Chondrocyte (in vitro differentiated cells): ENCODE data around the gene ASTN2. TPM values are rescaled to one million over a fixed set of nuclear protein-coding genes. Genes with fewer than 3 reads are reported as not detected.

Experiments used
- DNase-seq: peaks from one replicate; pipeline ENCODE4 v3.0.0; 2021; ENCODE audit warnings: mixed read lengths, low spot score
- H3K27ac Mint-ChIP-seq: one replicate; pipeline ENCODE4 v1.8.0; 2021; ENCODE audit warnings: mild to moderate bottlenecking, moderate library complexity, mixed read lengths; ENCODE audit not compliant: unreplicated experiment
- H3K27me3 Mint-ChIP-seq: 2 replicates; pipeline ENCODE4 v1.8.0; 2021; ENCODE audit warnings: low read depth, mixed read lengths
- H3K36me3 Mint-ChIP-seq: 2 replicates; pipeline ENCODE4 v1.8.0; 2021; ENCODE audit warnings: low read depth, mixed read lengths
- H3K4me1 Mint-ChIP-seq: 2 replicates; pipeline ENCODE4 v1.8.0; 2021; ENCODE audit warnings: low read depth, mild to moderate bottlenecking, mixed read lengths
- H3K4me3 Mint-ChIP-seq: one replicate; pipeline ENCODE4 v1.8.0; 2021; ENCODE audit warnings: mild to moderate bottlenecking, moderate library complexity, mixed read lengths; ENCODE audit not compliant: unreplicated experiment
- H3K9me3 Mint-ChIP-seq: 2 replicates; pipeline ENCODE4 v1.8.0; 2021; ENCODE audit warnings: low read depth, mixed read lengths
- CTCF ChIP-seq: fragments of 200-600 bp; sonication (generic); IDR thresholded peaks from 2 replicates; pipeline ENCODE4 v1.5.0; 2021; ENCODE audit warnings: antibody characterized with exemption, mild to moderate bottlenecking, moderate library complexity
- total RNA-seq: library from RNA; stranded (reverse); gene quantifications from 3 replicates; pipeline ENCODE4 v1.2.1, GENCODE V29; 2021

The ASTN2 gene
- total RNA-seq, 1 donor from 2014 or later: 3.6 TPM

- Mint-ChIP-seq H3K27me3 (peaks cover 26% of the 10 kb centered on the region), H3K4me3 (no peak overlapping the region)
- no peak for DNase-seq
These were observed 608.8 kb downstream of the ASTN2 start for GRCh38 chr9:116806075-116806474.

GRCh38 chr9:116800885-116801284, 614.0 kb downstream of the ASTN2 start:
- no peak for DNase-seq
- H3K27me3 Mint-ChIP-seq: peaks cover 31% of the 10 kb centered on the region
- no peaks in the 10 kb centered on the region for H3K36me3 Mint-ChIP-seq
- no peak for TF ChIP-seq CTCF
- H3K4me3 Mint-ChIP-seq: no peak overlapping the region
- H3K27ac Mint-ChIP-seq: no peak overlapping the region
- peaks cover 4% of the 10 kb centered on the region for H3K4me1 Mint-ChIP-seq
- no peaks in the 10 kb centered on the region for H3K9me3 Mint-ChIP-seq

More at GRCh38 chr9:116806075-116806474, 608.8 kb downstream of the ASTN2 start:
- TF ChIP-seq CTCF: no peak
- Mint-ChIP-seq H3K27ac (no peak overlapping the region), H3K4me1 (peaks cover under 1% of the 10 kb centered on the region), H3K9me3 (no peaks in the 10 kb centered on the region), H3K36me3 (no peaks in the 10 kb centered on the region)

GRCh38 chr9:116800074-116800473, 614.8 kb downstream of the ASTN2 start:
- peaks cover 31% of the 10 kb centered on the region for H3K27me3 Mint-ChIP-seq
- no peak overlapping the region for H3K4me3 Mint-ChIP-seq
- no peak for DNase-seq
- peaks cover 4% of the 10 kb centered on the region for H3K4me1 Mint-ChIP-seq
- no peak overlapping the region for H3K27ac Mint-ChIP-seq
- no peaks in the 10 kb centered on the region for H3K36me3 Mint-ChIP-seq
- no peak for TF ChIP-seq CTCF
- no peaks in the 10 kb centered on the region for H3K9me3 Mint-ChIP-seq

- no peak overlapping the region for H3K27ac Mint-ChIP-seq
- no peaks in the 10 kb centered on the region for H3K36me3 Mint-ChIP-seq
- H3K27me3 Mint-ChIP-seq: peaks cover 31% of the 10 kb centered on the region
- H3K9me3 Mint-ChIP-seq: no peaks in the 10 kb centered on the region
- DNase-seq: no peak
- H3K4me1 Mint-ChIP-seq: peaks cover 4% of the 10 kb centered on the region
- no peak for TF ChIP-seq CTCF
- H3K4me3 Mint-ChIP-seq: no peak overlapping the region
These were observed 616.3 kb downstream of the ASTN2 start for GRCh38 chr9:116798521-116798920.

- H3K36me3 Mint-ChIP-seq: no peaks in the 10 kb centered on the region
- no peak for DNase-seq
- no peak for TF ChIP-seq CTCF
These were observed 617.6 kb downstream of the ASTN2 start for GRCh38 chr9:116797276-116797675.

More at GRCh38 chr9:116797276-116797675, 617.6 kb downstream of the ASTN2 start:
- Mint-ChIP-seq H3K27me3 (peaks cover 35% of the 10 kb centered on the region), H3K4me1 (peaks cover 4% of the 10 kb centered on the region), H3K9me3 (no peaks in the 10 kb centered on the region), H3K27ac (no peak overlapping the region), H3K4me3 (no peak overlapping the region)
